ES-I3 (cell line): ENCODE measurements around the gene TRIM38.
"Not testable (repeated sequence)": the region's sequence is repeated elsewhere in the genome, so short reads cannot be mapped to it uniquely, and the experiment has no call there.

ENCODE experiments used
- H3K36me3 ChIP-seq: 2 replicates; pipeline ENCODE4 v1.6.1; 2013; ENCODE audit warnings: mild to moderate bottlenecking, low read length, control low read depth, moderate library complexity; ENCODE audit not compliant: insufficient read depth
- H3K4me1 ChIP-seq: 2 replicates; pipeline ENCODE4 v1.6.1; 2013; ENCODE audit warnings: mild to moderate bottlenecking, control low read depth, low read length; ENCODE audit not compliant: insufficient read depth
- H3K9ac ChIP-seq: 2 replicates; pipeline ENCODE4 v1.6.1; 2013; ENCODE audit warnings: low read depth, mild to moderate bottlenecking, low read length, moderate library complexity
- H3K9me3 ChIP-seq: 2 replicates; pipeline ENCODE4 v1.6.1; 2013; ENCODE audit warnings: mild to moderate bottlenecking, low read length, moderate library complexity; ENCODE audit not compliant: control insufficient read depth, insufficient read depth

TRIM38 gene

DNA sequence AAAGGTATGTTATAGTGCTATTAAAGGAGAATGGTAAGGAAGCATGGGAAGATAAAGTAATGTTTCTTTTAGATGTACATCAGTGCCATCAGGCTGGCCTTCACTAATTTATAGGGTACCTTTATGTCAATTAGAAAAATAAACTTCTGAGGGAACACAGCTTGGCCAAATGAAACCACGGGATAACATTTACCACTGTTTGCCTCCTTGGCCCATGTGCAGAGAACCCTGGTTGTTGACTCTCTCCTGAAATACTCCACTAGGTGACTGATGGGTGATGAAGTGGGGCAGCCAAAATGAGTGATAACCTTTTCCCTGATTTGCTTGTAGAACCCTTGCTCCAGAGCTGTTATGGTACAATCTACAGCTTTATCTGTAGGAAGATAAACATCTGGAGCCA is 9.5 kb downstream of the TRIM38 start:
- peaks cover 9% of the 10 kb centered on the region for H3K4me1 ChIP-seq
- H3K9ac ChIP-seq = no peak overlapping the region
- H3K36me3 ChIP-seq = no peaks in the 10 kb centered on the region
- no peaks in the 10 kb centered on the region for H3K9me3 ChIP-seq

DNA sequence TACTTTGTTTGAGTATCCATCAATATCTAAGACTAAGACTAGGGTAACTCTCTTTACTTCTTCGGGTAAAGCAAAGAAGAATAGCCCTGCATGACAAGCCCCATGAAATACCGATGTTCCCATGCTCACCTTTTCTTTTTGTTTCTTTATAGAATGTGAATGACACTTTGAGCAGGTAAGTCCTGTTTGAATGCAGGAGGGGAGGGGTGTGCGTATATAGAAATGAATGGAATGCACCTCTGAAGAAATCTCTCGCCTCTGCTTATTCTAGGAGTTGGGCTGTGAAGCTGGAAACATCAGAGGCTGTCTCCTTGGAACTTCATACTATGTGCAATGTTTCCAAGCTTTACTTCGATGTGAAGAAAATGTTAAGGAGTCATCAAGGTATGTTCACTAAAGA is 10.3 kb downstream of the TRIM38 start:
- Histone ChIP-seq H3K4me1 (peaks cover 9% of the 10 kb centered on the region), H3K9ac (no peak overlapping the region), H3K9me3 (no peaks in the 10 kb centered on the region), H3K36me3 (no peaks in the 10 kb centered on the region)

DNA sequence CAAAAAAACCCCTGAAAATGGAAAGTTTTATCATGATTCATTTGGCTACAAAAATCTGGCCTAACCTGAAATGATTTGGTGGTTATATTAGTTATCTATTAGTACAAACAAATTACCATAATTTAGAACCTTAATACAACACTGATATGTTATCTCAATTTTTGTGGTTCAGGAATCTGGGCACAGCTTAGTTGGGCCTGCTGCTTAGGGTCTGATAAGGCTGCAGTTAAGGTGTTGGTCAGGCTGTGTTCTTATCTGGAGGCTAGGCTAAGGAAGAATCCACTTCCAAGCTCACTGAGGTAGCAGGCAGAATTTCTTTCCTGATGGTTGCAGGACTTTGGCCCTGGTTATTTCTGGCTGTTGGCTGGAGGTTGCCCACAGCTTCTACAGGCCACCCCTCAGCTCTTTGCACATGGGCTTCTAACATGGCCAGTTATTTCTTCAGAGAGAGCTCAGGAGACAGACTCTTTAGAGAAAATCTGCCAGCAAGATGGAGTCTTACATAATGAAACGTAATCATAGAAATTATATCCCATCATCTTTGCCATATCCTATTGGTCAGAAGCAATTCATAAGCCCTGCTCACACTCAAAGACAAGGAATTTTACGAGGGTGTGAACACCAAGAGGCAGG is 11.4 kb downstream of the TRIM38 start:
- Histone ChIP-seq H3K4me1 (peaks cover 9% of the 10 kb centered on the region), H3K9me3 (no peaks in the 10 kb centered on the region), H3K36me3 (no peaks in the 10 kb centered on the region), H3K9ac (no peak overlapping the region)

DNA sequence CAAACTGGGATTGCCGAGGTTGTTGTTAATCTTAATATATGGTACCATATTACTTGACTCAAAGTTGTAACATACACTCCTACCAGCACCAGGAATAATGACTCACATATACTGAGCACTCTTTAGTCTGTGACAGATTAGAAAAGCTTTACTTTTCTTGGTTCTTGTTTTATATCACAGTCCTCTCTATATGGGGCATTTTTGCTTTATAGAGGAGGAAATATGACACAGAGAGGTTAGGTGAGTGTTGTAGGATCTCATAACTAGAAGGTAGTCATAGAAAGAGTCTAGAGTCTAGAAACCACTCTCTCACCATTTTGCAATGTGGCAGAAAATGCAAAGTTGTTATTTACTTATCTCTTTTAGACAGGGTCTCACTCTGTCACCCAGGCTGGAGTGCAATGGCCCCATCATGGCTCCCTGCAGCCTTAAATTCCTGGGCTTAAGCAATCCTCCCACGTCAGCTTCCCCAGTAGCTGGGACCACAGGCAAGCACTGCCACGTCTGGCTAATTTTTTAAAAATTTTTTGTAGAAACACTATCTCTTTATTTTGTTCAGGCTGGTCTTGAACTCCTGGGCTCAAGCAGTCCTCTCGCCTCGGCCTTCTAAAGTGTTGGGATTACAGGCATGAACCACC is 13.4 kb downstream of the TRIM38 start:
- H3K9me3 ChIP-seq = no peaks in the 10 kb centered on the region
- H3K4me1 ChIP-seq = peaks cover 7% of the 10 kb centered on the region
- H3K36me3 ChIP-seq = no peaks in the 10 kb centered on the region
- no peak overlapping the region for H3K9ac ChIP-seq

DNA sequence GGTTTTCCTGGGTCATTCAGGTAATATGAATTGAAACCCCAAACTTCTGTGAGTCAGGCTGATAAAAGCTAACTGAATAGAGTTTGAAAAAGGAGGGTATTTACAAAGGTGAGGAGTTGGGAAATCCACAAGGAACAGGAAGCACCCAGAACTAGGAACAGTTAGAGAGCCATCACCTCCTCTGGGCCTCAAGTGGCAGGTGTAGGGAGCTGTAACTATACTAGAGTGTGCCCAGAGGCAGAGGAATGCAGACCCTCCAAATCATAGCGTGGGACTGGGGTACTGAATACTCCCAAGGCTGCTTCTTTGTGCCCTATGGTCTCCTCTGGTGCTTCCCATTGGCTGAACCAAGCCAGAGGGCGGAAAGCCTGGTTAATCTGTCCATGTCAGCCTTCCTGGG is 18.3 kb downstream of the TRIM38 start:
- Histone ChIP-seq H3K4me1 (peaks cover 4% of the 10 kb centered on the region; the same call in 1 of the 2 replicates), H3K36me3 (no peaks in the 10 kb centered on the region), H3K9ac (no peak overlapping the region), H3K9me3 (no peaks in the 10 kb centered on the region)

DNA sequence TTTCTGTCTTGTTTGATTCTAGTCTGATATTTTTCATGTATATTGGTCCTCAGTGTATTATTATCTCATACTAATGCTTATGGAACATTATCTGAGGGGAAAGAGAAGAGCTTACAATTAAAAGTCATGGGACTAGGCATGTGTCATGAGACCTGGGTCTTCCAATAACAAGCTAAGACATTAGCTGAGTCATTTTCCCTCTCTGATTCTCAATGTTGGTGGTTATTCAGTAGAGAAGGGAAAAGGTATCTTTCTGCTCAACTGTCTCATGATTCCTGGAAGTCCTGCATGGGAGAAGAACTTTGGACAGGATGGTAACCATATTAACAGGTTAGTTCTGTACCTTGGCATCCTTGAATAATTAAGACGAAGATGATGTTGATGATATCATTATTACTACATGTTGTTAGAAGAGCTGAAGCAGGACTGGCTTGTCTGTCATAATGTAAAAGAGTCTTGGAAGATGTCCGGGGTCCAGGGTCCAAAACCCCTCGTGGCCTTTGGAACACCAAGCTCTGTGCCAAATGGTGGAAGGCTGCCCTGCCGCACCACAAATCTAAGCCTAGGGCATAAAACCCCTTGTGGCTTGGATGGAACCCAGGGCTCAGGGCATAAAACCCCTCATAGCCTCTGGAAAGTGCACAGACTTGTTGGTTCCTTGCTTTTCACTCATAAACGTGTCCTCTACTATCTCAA is 19.1 kb downstream of the TRIM38 start:
- Histone ChIP-seq H3K9ac (no peak overlapping the region), H3K36me3 (no peaks in the 10 kb centered on the region), H3K9me3 (no peaks in the 10 kb centered on the region), H3K4me1 (peaks cover 4% of the 10 kb centered on the region; the same call in 1 of the 2 replicates)

DNA sequence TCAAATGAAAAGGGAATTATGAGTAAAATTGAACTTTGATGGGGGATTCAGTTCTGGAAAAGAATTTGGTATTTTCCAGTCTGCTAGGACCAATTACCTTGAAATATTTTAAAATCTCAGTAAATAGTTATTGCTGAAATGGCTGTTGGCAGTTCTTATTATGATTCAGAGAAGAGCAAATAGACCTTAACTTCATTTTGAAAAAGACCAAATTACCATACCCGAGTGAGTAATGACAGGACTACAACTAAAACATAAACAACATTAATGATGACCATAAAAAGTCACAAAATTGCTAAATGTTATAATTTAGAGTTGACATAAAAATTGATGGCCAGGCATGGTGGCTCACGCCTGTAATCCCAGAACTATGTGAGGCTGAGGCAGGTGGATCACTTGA is 21.7 kb downstream of the TRIM38 start:
- H3K9ac ChIP-seq = no peak overlapping the region
- no peaks in the 10 kb centered on the region for H3K9me3 ChIP-seq
- H3K36me3 ChIP-seq = no peaks in the 10 kb centered on the region
- H3K4me1 ChIP-seq = peaks cover 4% of the 10 kb centered on the region; the same call in 1 of the 2 replicates

DNA sequence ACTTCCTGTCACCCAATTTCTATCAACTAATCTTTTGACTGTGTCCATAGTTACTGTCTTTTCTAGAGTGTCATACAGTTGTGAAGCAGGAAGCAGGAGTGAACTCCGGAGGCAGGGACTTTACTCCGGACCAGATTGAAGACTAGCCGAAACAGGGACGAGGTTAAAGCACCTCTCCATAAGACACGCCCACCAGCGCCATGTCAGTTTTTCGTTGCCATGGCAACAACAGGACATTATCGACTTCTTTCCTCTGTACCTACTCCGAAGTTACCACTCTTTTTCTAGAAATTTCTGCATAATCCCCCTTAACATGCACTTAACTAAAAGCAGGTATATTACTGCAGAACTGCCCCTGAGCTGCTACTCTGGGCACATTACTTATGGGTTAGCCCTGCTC is 25.2 kb downstream of the TRIM38 start:
- Histone ChIP-seq H3K9ac (no peak overlapping the region), H3K36me3 (no peaks in the 10 kb centered on the region), H3K4me1 (no peaks in the 10 kb centered on the region), H3K9me3 (no peaks in the 10 kb centered on the region)

DNA sequence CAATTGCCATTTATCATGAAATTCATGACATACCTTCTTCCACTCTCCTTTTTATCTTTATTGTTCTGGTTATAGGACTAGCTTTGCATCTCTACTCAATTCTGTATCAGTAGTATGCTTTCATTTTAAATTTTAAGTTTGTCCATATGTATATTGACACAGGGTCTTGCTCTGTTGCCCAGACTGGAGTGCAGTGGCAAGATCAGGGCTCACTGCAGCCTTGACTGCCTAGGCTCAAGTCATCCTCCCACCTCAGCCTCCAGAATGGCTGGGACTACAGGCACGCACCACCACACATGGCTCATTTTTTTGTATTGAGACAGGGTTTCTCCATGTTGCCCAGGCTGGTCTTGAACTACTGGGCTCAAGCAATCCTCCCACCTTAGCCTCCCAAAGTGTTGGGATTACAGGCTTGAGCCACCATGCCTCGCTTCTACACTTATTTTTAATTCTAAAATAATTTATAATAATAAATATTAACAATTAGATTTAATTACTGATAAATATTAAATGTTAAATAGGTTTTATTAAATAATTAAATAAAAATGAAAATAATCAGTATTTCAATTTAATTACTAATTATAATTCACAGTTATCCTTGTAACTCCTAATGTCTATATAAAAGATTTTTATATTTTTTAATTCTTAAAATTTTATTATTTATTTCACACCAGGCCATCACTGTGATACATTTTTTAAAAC is 27.7 kb downstream of the TRIM38 start:
- Histone ChIP-seq H3K9me3 (no peaks in the 10 kb centered on the region), H3K36me3 (no peaks in the 10 kb centered on the region), H3K9ac (no peak overlapping the region), H3K4me1 (peaks cover 5% of the 10 kb centered on the region)

DNA sequence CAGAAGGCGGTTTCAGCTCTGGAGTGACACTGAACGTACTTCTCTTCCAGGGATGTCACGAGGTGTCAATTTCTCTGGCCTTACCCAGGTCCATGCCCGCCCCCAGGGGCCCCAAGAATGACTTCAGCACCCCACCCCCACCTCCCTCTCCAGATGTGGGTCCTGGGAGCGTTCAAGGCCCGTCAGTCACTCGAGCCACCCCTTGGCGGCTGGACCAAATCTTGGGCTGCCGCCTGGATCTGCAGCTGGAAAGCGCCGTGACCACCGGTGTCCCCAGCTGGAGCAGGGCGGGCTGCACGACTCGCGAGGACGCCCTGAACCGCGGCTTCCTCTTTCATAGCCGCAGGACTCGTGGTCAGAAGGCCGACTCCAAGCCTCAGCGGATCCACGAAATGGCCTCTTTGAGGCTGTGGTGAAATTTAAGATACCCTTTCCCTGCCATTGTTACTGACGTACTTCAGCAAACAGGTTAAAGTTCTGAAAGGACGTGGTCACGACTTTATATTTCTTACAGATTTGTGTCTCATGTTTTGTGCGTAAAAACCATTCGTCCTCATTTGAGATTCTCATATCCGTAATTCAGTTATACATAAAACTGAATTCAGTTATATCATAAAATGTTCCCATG is 29.3 kb downstream of the TRIM38 start:
- Histone ChIP-seq H3K9ac (peak overlapping the region; percentile 91), H3K9me3 (no peaks in the 10 kb centered on the region), H3K36me3 (no peaks in the 10 kb centered on the region), H3K4me1 (peaks cover 7% of the 10 kb centered on the region)

DNA sequence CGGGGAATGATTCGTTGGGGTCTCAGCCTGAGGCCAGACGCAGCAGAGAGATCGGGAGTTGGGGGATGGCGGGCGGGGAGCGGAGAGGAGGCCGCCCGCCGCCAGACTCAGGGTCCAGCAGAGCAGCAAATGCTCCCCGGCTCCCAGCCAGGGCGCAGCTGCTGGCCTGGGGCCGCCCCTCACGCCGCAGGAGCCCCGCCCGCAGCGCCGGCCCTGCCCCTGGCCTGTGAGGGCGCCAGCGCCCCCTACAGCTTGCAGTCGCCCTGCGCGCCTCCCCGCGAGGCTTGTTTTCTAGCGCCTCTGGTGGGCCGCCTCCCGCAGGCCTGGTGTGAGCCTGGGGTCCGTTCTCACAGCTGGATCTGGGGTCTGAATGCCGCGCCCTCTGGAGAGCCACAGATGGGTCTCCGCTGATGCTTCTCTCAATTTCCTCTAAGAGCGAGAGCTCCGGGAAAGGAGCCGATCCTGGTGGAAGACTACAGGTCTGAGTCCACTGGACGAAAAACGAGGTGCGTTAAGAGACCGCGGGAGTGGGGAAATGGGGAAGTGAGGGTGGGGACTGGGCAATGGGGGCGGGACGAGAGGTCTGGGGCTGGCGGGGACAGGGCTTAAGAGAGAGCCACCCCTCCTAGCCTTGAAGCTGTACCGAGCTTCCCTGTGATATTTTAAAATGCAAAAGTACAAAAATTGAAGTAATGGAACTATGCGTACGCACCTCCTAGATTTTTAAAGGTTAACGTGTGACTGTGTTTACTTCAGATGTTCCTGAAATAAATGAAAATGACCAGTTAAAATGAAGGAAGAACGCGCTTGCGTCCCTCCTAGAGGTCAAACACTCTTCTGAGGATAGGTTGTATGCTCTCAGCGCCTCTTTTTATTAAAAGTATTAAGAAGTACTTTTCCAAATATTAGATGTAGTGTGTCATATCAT is 30.1 kb downstream of the TRIM38 start:
- peaks cover 7% of the 10 kb centered on the region for H3K4me1 ChIP-seq
- H3K9ac ChIP-seq = peak overlapping the region; percentile 91
- H3K9me3 ChIP-seq = no peaks in the 10 kb centered on the region
- H3K36me3 ChIP-seq = no peaks in the 10 kb centered on the region

DNA sequence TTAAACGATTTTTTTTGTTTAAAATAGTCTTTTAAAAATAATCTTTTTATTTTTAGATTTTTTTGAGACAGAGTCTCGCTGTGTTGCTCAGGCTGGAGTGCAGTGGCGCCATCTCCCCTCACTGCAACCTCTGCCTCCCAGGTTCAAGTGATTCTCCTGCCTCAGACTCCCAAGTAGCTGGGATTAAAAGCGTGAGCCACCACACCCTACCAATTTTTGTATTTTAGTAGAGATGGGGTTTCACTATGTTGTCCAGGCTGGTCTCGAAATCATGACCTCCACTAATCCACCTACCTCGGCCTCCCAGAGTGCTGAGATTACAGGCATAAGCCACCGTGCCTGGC is 30.7 kb downstream of the TRIM38 start:
- Histone ChIP-seq H3K9ac (peak overlapping the region; percentile 91; the same call in 1 of the 2 replicates), H3K4me1 (peaks cover 12% of the 10 kb centered on the region)
- H3K9me3 ChIP-seq, H3K36me3 ChIP-seq: not testable (repeated sequence)

DNA sequence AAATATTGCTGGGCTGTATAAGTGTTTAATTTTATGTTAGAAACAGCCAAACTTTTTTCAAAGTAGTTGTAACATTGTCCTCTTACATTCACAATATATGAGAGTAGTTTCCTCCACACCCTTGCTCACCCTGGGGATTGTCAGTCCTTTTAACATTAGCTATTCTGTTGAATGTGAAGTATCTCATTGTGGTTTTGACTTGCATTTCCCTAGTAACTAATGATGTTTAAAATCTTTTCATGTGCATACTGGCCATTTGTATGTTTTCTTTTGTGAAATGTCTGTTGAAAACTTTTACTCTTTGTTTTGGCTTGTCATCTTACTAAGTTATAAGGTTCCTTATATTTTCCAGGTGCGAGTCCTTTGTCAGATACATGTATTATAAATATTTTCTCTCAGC is 32.9 kb downstream of the TRIM38 start:
- H3K9me3 ChIP-seq = no peaks in the 10 kb centered on the region
- peaks cover 26% of the 10 kb centered on the region for H3K4me1 ChIP-seq
- H3K36me3 ChIP-seq = peaks cover 7% of the 10 kb centered on the region; the same call in 1 of the 2 replicates
- H3K9ac ChIP-seq = no peak overlapping the region; the same call in 1 of the 2 replicates
